ENCODE results near the gene PHF14.
A peak's percentile ranks its signal among the peaks of the same experiment; 100 is the strongest.
"Not testable (repeated sequence)": the region's sequence is repeated elsewhere in the genome, so short reads cannot be mapped to it uniquely, and the experiment has no call there.

PHF14 gene, protein sequence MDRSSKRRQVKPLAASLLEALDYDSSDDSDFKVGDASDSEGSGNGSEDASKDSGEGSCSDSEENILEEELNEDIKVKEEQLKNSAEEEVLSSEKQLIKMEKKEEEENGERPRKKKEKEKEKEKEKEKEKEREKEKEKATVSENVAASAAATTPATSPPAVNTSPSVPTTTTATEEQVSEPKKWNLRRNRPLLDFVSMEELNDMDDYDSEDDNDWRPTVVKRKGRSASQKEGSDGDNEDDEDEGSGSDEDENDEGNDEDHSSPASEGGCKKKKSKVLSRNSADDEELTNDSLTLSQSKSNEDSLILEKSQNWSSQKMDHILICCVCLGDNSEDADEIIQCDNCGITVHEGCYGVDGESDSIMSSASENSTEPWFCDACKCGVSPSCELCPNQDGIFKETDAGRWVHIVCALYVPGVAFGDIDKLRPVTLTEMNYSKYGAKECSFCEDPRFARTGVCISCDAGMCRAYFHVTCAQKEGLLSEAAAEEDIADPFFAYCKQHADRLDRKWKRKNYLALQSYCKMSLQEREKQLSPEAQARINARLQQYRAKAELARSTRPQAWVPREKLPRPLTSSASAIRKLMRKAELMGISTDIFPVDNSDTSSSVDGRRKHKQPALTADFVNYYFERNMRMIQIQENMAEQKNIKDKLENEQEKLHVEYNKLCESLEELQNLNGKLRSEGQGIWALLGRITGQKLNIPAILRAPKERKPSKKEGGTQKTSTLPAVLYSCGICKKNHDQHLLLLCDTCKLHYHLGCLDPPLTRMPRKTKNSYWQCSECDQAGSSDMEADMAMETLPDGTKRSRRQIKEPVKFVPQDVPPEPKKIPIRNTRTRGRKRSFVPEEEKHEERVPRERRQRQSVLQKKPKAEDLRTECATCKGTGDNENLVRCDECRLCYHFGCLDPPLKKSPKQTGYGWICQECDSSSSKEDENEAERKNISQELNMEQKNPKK
- total RNA-seq: 6.9 to 42.7 (median 25.5) reads per million in 17 experiments

DNA sequence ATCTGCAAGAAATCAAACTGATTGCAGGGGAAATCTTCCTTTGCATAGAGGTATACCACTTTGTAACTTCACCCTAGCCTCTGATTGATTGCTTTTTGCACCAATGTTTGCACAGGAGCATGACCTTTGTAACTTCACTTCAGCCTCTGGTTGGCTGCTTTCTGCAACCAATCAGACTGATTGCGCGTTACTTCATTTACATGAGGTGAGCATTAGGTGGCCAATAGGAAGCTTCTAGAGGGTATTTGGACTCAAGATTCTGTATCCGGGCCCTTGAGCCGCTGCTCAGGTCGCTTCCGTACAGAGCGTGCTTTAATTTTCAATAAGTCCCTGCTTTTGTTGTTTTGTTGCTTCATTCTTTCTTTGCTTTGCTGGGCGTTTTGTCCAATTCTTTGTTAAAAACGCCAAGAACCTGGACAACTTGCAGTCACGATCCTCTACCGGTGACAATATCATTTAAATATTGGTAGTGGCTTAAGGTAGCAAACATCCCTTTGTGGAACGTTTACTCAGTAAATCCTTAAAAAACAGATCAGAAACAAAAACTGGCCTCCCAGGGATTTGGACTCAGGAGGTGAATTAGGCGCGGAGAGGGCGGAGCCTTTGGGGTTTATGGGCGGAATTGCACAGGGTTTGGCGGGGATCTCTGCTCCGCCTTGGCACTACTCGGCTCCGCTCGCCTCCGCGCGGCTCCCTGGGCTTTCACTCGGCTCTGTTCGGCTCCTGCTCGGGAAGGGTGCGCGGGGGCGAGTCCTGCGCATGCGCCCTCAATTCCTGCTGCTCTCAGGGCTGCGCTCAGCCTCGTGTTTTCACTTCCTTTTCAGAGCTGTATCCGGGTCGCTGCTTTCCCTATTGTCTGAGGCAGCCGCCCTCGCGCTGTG is at the start of gene PHF14:
Gene PHF14 (plus strand): TSS at position 812 of the 881 bp plus-strand sequence. CDS start 452 bp downstream, outside the sequence.
- peak; percentile 98 to 99 (median 99) for DNase-seq

DNA sequence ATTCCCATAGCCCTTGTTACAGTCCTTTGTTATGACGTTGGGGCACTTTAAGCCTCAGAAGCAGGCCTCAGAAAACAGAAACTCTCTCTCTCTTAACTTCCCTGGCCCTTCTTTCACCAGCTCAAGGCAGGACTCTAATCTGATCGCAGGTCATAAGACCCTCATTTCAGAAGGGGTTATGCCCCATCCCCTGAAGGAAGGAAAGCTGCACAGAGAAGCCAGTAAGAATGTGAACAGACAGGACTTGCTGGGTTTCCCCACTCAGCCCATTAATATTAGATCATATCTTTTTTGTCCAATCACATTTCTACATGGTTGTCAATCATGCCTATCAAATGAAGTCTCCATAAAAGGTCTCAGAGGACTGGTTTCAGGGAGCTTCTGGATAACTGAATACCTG is 49.3 kb upstream of the PHF14 start:
- DNase-seq: no peak

DNA sequence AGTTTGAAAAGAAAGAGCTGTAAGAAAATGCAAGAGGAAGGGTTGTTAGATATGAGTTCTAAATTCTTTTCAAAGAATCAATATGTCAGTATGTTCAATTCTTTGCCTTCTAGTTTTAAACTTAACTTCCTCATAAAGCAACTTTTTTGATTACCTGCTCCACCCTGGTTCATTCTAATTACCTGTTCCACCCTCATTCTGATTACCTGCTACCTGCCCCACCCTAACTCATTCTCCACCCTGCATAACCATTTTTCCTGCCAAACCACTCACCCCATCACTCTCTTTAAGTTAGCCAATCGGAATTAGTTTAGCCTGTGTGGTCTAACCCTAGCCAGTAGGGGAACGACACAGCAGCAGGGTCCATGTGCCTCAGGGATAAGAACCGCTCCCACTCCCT is 45.5 kb upstream of the PHF14 start:
- DNase-seq: not testable (repeated sequence)

DNA sequence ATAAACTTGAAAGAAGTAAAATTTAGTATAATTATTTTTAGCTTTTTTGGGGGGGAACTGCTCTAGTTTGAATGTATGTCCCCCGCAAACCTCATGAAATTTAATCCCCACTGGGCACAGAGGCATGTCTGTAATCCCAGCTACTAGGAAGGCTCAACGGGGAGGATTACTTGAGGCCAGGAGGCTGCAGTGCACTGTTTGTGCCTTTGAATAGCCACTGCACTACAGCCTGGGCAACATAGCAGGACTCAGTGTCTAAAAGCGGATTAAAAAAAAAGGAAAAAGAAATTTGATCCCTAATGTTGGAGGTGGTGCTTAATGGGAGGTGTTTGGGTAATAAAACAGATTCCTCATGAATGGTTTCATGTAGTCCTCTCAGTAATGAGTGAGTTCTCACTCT is 43.1 kb upstream of the PHF14 start:
- DNase-seq: no peak

DNA sequence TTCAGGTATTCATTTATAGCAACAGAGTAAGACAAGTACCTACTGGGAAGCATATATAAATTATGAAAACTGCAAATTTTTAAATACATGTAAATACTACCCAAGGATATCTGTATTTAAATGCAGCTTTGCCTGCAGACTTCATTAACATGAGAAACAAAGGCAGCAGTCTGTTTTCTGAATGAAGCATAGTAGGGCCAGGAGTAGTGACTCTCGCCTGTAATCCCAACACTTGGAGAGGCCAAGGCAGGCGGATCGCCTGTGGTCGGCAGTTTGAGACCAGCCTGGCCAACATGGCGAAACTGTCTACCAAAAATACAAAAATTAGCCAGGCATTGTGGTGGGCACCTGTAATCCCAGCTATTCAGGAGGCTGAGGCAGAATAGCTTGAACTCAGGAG is 42.5 kb upstream of the PHF14 start:
- DNase-seq: no peak

DNA sequence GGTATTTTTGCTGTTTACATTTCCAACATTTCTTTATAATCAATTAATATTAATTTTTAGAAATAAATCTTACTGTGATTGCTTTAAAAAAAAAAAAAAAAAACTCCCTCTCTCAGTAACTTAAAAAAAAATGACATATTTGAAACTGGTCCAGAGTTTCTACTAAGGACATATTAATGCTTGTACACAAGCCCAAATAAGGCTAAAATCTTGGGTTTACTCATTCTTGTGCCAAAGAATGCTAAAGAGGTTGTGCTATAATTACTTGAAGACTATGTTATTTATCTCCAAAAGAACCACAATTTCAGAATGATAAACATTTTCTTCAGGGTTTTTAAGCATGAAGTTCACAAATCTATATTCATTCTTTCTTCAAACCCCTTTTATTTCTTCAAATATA is 39.4 kb upstream of the PHF14 start:
- DNase-seq: no peak

DNA sequence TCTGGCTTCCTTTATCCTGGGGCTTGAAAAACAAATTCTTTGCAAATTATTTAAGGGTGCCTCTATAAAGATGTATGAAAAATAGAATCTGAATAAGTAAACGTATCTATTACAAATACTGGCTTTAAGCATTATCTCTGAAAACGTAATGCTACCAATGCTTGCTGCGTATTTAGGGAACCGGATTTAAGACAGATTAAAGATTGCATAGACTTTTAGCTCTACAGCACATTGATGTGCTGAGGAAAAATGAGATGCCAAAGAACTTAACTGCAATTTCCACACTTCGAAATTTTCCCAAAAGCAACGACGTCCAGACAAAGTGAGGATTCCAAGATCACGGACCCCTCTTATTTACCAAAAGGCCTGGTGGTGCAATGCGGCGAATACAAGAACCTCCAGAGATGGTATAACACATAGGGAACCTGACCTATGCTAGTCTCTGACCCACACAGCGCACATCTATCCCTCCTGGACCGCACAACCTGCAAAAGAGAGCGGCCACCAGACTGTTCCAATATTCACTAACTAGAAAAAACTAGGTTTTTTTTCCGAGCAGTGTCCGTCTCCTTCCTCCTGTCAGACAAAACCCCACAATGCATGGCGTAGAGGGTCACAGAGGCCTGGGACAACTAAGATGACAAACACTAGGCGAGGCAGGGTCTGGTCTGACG is 34.3 kb upstream of the PHF14 start:
- DNase-seq: peak; percentile 13 to 47 (median 40)

DNA sequence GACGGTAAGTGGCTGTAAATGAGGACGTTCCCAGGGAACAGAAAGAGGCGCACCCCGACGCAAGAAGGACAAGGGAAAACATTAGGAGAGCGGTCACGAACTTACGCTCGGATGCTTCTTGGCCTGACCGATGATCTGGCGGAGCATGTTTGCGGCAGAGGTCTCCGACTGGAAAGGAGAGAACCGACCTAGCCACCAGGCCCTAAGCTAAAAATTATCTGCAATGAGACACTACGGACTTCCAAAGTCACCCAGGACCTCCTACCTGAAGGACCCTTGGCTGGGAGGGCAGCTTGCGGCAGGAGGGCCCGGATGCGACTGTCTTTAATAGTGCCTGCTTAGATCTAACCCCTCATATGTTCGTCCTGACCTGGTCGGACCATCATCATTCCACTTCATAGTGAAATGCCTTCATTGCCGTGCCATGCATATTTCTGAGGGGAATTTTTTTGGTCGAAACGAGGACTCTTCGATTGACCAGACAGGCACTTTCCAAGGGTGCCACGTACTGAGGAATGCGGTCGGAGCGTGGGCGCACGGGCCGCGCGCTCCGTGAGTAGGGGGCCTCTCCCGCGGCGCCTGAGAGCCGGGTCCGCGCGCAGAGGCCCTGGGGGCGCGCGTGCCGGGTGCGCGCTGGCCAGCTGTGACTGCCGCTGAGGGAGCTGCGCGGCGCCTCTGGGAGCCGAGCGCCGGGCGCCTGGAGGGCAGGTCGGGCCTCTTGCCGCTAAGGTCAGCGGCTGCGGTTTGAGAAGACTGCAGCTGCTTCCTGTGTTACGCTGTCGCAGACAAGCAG is 33.6 kb upstream of the PHF14 start:
- peak; percentile 97 to 99 (median 98) for DNase-seq

DNA sequence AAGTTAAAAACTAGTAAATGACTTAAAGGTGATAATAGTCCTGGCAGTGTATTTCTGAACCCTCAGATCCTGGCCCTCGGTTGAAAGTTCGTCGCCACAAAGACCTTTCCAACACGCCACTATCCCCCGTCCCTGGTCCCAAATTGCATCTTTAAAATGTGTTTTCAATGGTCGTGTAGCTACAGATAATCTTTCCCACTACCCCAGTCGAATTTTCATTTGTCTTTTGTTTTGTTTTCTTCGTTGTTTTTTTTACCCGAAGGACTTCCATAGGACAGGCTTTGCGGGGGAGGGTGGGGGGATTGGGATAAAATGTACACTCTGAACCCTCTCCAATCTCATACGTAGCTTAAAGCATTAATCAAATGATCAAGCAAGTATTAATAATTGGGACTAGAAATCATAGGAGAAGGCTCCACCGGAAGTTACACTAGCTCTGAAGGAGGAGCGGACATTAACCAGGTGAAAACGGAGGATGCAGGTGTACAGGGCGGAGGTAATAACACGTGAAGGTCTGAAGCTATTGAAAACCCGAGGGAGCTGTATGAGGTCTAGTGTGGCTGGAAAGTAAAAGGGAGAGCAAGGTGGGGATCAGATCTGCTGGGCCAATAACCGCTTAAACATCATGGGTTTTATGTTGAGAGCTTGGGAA is 32.8 kb upstream of the PHF14 start:
- no peak for DNase-seq

DNA sequence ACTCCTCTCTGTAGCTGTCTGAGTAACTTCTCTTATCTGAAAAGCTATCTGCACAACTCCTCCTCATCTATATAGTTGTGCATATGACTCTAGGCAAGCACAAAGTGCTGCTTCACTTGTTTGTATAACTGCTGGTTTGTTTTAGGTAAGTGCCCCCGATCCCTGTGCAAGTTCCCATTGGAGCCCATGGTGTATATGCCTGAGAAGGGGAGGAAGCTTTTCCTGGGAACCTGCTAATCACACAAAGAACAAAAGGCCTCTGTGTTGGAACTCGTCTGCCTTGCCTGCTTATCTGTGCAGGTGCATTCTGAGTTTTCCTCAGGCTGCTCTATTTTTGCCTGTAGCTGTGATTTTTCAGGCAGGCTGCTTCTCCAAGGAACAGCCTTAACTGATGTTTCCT is 23.2 kb upstream of the PHF14 start:
- no peak for DNase-seq

DNA sequence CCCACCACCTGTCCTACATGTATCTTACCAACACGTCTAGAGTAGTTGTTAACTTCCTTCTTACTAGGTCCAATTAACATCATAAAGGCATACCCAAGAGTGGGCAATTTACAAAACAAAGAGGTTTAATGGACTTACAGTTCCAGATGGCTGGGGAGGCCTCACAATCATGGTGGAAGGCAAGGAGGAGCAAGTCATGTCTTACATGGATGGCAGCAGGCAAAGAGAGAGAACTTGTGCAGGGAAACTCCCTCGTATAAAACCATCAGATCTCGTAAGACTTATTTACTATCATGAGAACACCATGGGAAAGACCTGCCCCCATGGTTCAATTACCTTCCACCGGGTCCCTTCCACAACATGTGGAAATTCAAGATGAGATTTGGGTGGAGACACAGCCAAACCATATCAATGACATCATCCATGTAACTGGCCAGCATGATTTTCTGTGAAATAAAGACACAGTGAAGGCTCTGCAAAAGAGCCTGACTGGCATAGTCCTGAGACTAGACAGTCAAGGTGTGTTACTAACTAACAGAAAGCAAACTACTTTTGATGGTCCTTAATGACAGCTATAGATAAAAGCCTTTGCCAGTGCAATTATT is 22.6 kb upstream of the PHF14 start:
- DNase-seq: not testable (repeated sequence)

DNA sequence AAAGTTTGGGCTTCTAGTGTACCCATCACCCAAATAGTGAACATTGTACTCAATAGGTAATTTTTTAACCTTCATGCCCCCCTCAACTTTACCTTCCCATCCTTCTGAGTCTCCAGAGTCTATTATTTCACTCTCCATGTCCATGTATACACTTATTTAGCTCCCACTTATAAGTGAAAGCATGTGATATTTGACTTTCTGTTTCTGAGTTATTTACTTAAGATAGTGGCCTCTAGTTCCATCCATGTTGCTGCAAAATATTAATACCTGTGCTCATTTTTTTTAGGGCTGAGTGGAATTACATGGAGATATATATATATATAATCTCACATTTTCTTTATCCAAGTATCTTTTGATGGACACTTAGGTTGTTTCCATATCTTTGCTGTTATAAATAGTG is 21.1 kb upstream of the PHF14 start:
- no peak for DNase-seq

DNA sequence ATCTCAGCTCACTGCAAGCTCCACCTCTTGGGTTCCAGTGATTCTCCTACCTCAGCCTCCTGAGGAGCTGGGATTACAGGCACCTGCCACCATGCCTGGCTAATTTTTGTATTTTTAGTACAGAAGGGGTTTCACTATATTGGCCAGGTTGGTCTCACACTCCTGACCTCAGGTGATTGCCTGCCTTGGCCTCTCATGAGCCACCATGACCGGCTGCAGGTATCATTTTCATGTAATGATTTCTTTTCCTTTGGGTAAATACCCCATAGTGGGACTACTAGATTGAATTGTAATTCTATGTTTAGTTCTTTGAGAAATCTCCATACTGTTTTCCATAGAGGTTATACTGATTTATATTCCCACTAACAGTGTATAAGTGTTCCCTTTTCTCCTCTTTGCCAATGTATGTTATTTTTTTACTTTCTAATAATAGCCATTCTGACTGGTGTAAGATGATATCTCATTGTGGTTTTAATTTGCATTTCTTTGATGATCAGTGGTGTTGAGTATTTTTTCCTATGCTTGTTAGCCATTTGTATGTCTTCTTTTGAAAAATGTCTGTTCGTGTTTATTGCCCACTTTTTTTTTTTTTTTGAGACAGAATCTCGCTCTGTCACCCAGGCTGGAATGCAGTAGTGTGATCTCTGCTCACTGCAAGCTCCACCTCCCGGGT is 20.5 kb upstream of the PHF14 start:
- not testable (repeated sequence) for DNase-seq

DNA sequence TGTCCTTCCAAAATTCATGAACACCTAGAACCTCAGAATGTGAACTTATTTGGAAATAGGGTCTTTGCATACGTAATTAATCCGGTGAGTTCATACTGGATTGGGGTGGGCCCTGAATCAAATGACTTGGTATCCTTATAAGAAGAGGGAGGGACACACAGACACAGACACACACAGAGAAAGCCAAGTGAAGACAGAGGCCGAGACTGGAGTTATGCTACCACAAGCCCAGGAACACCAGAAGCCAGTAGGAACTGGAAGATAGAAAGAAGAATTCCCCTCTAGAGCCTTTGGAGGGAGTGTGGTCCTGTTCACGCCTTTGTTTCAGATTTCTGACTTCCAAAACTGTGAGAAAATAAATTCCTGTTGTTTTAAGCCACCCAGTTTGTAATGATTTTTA is 17.1 kb upstream of the PHF14 start:
- DNase-seq: no peak

DNA sequence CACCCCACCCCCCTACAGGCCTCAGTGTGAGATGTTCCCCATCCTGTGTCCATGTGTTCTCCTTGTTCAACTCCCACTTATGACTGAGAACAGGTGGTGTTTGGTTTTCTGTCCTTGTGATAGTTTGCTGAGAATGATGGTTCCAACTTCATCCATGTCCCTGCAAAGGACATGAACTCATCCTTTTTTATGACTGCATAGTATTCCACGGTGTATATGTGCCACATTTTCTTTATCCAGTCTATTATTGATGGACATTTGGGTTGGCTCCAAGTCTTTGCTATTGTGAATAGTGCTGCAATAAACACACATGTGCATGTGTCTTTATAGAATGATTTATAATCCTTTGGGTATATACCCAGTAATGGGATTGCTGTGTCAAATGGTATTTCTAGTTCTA is 13.4 kb upstream of the PHF14 start:
- DNase-seq: not testable (repeated sequence)

DNA sequence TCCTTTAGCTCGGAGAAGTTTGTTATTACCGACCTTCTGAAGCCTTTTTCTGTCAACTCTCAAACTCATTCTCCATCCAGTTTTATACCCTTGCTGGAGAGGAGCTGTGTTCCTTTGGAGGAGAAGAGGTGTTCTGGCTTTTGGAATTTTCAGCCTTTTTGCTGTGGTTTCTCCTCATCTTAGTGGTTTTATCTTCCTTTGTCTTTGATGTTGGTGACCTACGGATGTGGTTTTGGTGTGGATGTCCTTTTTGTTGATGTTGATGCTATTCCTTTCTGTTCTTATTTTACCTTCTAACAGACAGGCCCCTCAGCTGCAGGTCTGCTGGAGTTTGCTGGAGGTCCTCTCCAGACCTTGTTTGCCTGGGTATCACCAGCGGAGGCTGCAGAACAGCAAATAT is 8.7 kb upstream of the PHF14 start:
- DNase-seq: not testable (repeated sequence)

DNA sequence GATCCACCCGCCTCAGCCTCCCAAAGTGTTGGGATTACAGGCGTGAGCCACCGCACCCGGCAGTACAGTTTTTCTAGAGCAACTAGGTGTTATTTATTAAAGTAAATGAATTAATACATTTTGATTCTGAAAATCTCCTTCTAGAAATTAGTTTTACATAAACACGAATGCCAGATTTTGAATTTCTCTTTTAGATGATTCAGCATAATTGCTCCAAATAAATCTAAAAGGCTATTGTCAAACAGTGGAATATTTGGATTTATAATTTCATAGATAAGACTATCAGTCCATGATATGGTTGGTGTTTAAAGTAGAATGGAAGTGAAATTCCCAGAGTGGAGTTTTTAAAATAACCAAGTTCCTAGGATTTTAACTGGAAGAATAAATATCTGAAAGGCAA is 1.5 kb upstream of the PHF14 start:
- DNase-seq: no peak

DNA sequence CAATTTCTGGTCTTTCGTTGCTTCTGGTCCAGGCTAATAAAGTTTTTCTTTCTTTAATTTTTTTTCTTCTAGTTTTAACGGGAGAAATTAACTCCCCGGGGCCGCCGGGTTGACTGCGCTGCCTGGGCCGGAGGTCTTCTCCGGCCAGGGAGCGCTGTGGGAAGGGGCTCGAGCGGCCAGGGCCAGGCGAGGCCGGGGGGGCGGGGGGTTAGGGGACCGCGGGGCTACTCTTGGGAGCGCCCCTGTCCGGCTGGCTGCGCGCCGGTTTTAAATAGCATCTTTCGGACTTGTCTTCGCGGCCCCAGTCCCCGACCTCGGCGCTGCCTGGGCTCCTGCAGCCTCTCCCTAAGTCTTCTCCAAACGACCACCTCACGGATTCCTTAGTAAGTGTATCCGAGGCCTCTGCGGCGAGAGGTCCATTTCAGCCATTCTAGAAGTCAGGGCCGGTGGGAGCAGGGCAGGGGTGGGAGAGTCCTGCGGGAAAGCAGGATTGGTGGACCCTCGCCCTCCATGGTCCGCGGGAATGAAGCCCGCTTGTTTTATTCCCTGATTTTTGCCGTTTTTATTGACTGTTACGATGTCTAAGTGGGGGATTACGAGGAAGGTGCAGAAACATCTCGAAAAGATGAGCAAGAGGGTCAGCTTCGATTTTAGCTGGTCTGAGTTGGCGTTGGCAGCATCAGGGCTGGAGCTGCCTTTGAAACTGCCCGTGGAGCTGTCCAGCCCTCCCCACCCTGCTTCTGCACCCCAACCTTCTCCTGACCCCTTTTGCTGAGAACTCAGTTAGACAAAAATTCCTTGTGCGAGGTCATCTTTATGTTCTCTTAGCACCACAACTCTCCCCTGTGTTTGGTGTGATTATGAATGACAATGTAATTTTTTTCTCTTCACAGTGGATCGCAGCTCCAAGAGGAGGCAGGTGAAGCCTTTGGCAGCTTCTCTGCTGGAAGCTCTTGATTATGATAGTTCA is 555 bp downstream of the PHF14 start:
- DNase-seq: peak; percentile 20 to 62 (median 38)

All from suppressor macrophage (primary cell).